ENCODE results near the gene PVALEF. TPM values are rescaled to one million over a fixed set of nuclear protein-coding genes. Genes with fewer than 3 reads are reported as not detected.

PVALEF gene
- total and polyA plus RNA-seq, 2 of the 13 experiments (the other 11 are each of a cell fraction or from before 2014, with no cell fraction given) = 0.18 TPM

GRCh38 chr17:81222906-81223761 is 57.8 kb downstream of the PVALEF start, which contains the start of gene CEP131 (continued):
- TF ChIP-seq DZIP1 (CRISPR knock-in tag; IDR thresholded peaks at IDR 0.05) (0 out of 2 replicates have a peak, but pooled peaks have one; percentile 14), REPIN1 (CRISPR knock-in tag; IDR thresholded peaks at IDR 0.05; ENCODE audit: borderline replicate concordance, low read depth) (0 out of 2 replicates have a peak, but pooled peaks have one; percentile 10), ELF1 (CRISPR knock-in tag; IDR thresholded peaks at IDR 0.05) (peak; percentile 37; the same call in 1 of the 2 replicates), CBFB (CRISPR knock-in tag; IDR thresholded peaks at IDR 0.05) (no peak), KDM4B (CRISPR knock-in tag; IDR thresholded peaks at IDR 0.05) (peak; percentile 31; the same call in 1 of the 2 replicates), ELF4 (CRISPR knock-in tag; IDR thresholded peaks at IDR 0.05; ENCODE audit: borderline replicate concordance) (no peak), ZNF460 (CRISPR knock-in tag; IDR thresholded peaks at IDR 0.05; ENCODE audit: borderline replicate concordance) (no peak), ZNF468 (CRISPR knock-in tag; IDR thresholded peaks at IDR 0.05) (peak; percentile 71; the same call in 1 of the 2 replicates), ZNF589 (CRISPR knock-in tag; conservative IDR thresholded peaks at IDR 0.05) (0 out of 2 replicates have a peak, but pooled peaks have one; percentile 17), ZC3H4 (CRISPR knock-in tag; IDR thresholded peaks at IDR 0.05; ENCODE audit: borderline replicate concordance) (0 out of 2 replicates have a peak, but pooled peaks have one; percentile 27), PCBP1 (IDR thresholded peaks at IDR 0.05; ENCODE audit: borderline replicate concordance, low read depth, low read length) (0 out of 2 replicates have a peak, but pooled peaks have one; percentile 13), ZFY (CRISPR knock-in tag; IDR thresholded peaks at IDR 0.05) (peak; percentile 91), BORCS8-MEF2B (CRISPR knock-in tag; IDR thresholded peaks at IDR 0.05) (peak; percentile 85; the same call in 1 of the 2 replicates), ZNF256 (CRISPR knock-in tag; conservative IDR thresholded peaks at IDR 0.05) (0 out of 2 replicates have a peak, but pooled peaks have one; percentile 49), RERE (CRISPR knock-in tag; IDR thresholded peaks at IDR 0.05; ENCODE audit: low read depth) (0 out of 2 replicates have a peak, but pooled peaks have one; percentile 16), HNRNPK (IDR thresholded peaks at IDR 0.05; ENCODE audit: low read depth, low read length, poor library complexity, severe bottlenecking) (peak; percentile 76), KDM1A (CRISPR knock-in tag; IDR thresholded peaks at IDR 0.05) (no peak), ZNF704 (CRISPR knock-in tag; IDR thresholded peaks at IDR 0.05; ENCODE audit: borderline replicate concordance) (peak; percentile 85; the same call in 1 of the 2 replicates), ZFP1 (CRISPR knock-in tag; IDR thresholded peaks at IDR 0.05) (no peak)
